ENCODE data around the gene PANK4.

DNA sequence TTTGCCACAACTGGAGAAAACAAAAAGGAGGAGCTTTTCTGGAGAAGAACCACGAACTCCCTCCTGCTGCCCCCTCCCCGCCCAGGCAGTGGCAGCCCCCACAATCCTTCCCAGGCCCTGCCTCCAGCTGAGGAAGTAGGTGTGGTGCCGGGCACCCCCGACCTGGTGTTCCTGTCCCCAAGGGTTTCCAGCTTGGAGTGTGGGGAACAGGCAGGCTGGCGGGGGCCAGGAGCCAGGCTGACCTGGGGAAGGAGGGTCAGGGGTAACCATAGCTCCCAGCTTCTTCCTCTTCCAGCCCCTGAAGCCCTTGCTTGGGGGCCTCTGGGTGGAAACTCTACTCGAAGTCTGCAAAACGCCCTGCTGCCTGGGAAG is 7.9 kb upstream of the PANK4 start:
- TF ChIP-seq, protein P1, sequence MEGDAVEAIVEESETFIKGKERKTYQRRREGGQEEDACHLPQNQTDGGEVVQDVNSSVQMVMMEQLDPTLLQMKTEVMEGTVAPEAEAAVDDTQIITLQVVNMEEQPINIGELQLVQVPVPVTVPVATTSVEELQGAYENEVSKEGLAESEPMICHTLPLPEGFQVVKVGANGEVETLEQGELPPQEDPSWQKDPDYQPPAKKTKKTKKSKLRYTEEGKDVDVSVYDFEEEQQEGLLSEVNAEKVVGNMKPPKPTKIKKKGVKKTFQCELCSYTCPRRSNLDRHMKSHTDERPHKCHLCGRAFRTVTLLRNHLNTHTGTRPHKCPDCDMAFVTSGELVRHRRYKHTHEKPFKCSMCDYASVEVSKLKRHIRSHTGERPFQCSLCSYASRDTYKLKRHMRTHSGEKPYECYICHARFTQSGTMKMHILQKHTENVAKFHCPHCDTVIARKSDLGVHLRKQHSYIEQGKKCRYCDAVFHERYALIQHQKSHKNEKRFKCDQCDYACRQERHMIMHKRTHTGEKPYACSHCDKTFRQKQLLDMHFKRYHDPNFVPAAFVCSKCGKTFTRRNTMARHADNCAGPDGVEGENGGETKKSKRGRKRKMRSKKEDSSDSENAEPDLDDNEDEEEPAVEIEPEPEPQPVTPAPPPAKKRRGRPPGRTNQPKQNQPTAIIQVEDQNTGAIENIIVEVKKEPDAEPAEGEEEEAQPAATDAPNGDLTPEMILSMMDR (IDR thresholded peaks at IDR 0.05), result no peak
- TF ChIP-seq POLR2AphosphoS5 (IDR thresholded peaks at IDR 0.05) (no peak), POLR2A (IDR thresholded peaks at IDR 0.05) (no peak)
